Progenitor cell of endocrine pancreas (in vitro differentiated cells): ENCODE results near the gene FLRT2. TPM values are rescaled to one million over a fixed set of nuclear protein-coding genes. Genes with fewer than 3 reads are reported as not detected.

Source experiments
- DNase-seq: peaks from one replicate; pipeline ENCODE4 v3.0.0; 2021; ENCODE audit warnings: low spot score; ENCODE audit not compliant: unreplicated experiment
- H3K27ac Mint-ChIP-seq: 2 replicates; pipeline ENCODE4 v1.8.0; 2021; ENCODE audit warnings: mild to moderate bottlenecking, moderate library complexity, mixed read lengths
- H3K27me3 Mint-ChIP-seq: 2 replicates; pipeline ENCODE4 v1.8.0; 2021; ENCODE audit warnings: mixed read lengths
- H3K36me3 Mint-ChIP-seq: 2 replicates; pipeline ENCODE4 v1.8.0; 2022; ENCODE audit warnings: mixed read lengths; ENCODE audit not compliant: insufficient read depth
- H3K4me1 Mint-ChIP-seq: 2 replicates; pipeline ENCODE4 v1.8.0; 2021; ENCODE audit warnings: low read depth, mixed read lengths
- H3K4me3 Mint-ChIP-seq: 2 replicates; pipeline ENCODE4 v1.8.0; 2021; ENCODE audit warnings: low read depth, mild to moderate bottlenecking, moderate library complexity, mixed read lengths
- H3K9me3 Mint-ChIP-seq: 2 replicates; pipeline ENCODE4 v1.8.0; 2021; ENCODE audit warnings: low read depth, mixed read lengths
- CTCF ChIP-seq: fragments of 200-600 bp; sonication (generic); IDR thresholded peaks from one replicate; pipeline ENCODE4 v1.5.0; 2021; ENCODE audit warnings: antibody characterized with exemption, mild to moderate bottlenecking; ENCODE audit not compliant: unreplicated experiment
- total RNA-seq: library from RNA; stranded (reverse); gene quantifications from 2 replicates; pipeline ENCODE4 v1.2.1, GENCODE V29; 2021

FLRT2 gene
- total RNA-seq, 1 donor from 2014 or later: 312 TPM

GRCh38 chr14:85580536-85581140 lies 50.7 kb downstream of the FLRT2 start:
- peaks cover 27% of the 10 kb centered on the region for H3K4me1 Mint-ChIP-seq
- no peaks in the 10 kb centered on the region for H3K27me3 Mint-ChIP-seq
- no peaks in the 10 kb centered on the region for H3K9me3 Mint-ChIP-seq
- DNase-seq: no peak
- TF ChIP-seq CTCF: no peak
- H3K27ac Mint-ChIP-seq: no peak overlapping the region
- peaks cover 19% of the 10 kb centered on the region for H3K36me3 Mint-ChIP-seq
- H3K4me3 Mint-ChIP-seq: no peak overlapping the region

DNA sequence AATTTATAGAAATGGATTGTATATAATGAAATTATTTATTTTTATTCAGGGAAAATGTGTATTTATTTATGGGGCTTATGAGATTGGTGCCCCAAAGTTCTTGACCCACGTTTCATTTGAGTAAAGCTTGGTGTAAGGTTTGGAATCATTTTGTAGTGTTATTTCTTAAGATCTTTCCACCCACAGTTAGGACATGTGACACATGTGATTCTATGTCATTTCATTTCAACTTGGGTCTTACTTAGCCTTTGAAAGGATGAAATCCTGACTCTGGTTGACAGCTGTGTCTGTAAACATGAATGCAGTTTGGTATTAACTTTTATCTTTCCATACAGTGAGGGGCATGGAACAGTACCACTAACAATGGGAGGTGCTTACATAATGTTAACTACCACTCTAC lies 51.7 kb downstream of the FLRT2 start:
- DNase-seq: no peak

DNA sequence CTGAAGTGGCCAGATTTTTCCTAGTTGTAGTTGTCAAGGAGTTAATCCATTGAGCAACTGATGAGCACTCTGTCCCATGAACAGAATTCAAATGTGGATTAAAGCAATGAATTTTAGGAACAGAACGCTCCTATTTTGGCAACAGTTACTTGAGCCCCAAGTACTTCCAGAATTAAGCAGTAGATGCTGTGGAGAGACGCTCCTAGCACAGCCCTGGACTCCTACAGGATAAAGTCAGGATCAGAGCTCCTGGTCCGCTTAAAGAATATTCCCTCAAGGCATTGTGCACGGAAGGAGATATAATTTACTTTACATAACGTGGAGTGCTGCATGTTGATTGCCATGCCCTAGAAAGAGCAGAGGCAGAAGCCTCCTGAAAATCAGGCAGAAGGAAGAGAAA lies 53.4 kb downstream of the FLRT2 start:
- Mint-ChIP-seq H3K36me3 (peaks cover 34% of the 10 kb centered on the region), H3K9me3 (peaks cover 3% of the 10 kb centered on the region), H3K4me1 (peaks cover 22% of the 10 kb centered on the region), H3K4me3 (no peak overlapping the region), H3K27me3 (no peaks in the 10 kb centered on the region), H3K27ac (peak overlapping the region; percentile 75)
- no peak for DNase-seq
- no peak for TF ChIP-seq CTCF

More for the DNA sequence above, 51.7 kb downstream of the FLRT2 start:
- H3K27me3 Mint-ChIP-seq: no peaks in the 10 kb centered on the region
- peaks cover 25% of the 10 kb centered on the region for H3K4me1 Mint-ChIP-seq
- H3K9me3 Mint-ChIP-seq: no peaks in the 10 kb centered on the region
- H3K27ac Mint-ChIP-seq: no peak overlapping the region
- TF ChIP-seq CTCF: no peak
- H3K36me3 Mint-ChIP-seq: peaks cover 21% of the 10 kb centered on the region
- no peak overlapping the region for H3K4me3 Mint-ChIP-seq

GRCh38 chr14:85584481-85584880 lies 54.5 kb downstream of the FLRT2 start:
- H3K27me3 Mint-ChIP-seq: no peaks in the 10 kb centered on the region
- H3K9me3 Mint-ChIP-seq: peaks cover 13% of the 10 kb centered on the region
- no peak for TF ChIP-seq CTCF
- no peak for DNase-seq
- no peak overlapping the region for H3K27ac Mint-ChIP-seq
- H3K36me3 Mint-ChIP-seq: peaks cover 44% of the 10 kb centered on the region
- H3K4me1 Mint-ChIP-seq: peaks cover 22% of the 10 kb centered on the region
- H3K4me3 Mint-ChIP-seq: no peak overlapping the region

- Mint-ChIP-seq H3K9me3 (peaks cover 20% of the 10 kb centered on the region), H3K27me3 (no peaks in the 10 kb centered on the region)
Observed at GRCh38 chr14:85587151-85587711, 57.3 kb downstream of the FLRT2 start.

More at GRCh38 chr14:85587151-85587711, 57.3 kb downstream of the FLRT2 start:
- H3K4me3 Mint-ChIP-seq: no peak overlapping the region
- peaks cover 48% of the 10 kb centered on the region for H3K36me3 Mint-ChIP-seq
- no peak for TF ChIP-seq CTCF
- DNase-seq: no peak
- H3K4me1 Mint-ChIP-seq: peaks cover 16% of the 10 kb centered on the region
- H3K27ac Mint-ChIP-seq: peak overlapping the region; percentile 81
